Measurements from ENCODE around the gene ULK2.

DNA sequence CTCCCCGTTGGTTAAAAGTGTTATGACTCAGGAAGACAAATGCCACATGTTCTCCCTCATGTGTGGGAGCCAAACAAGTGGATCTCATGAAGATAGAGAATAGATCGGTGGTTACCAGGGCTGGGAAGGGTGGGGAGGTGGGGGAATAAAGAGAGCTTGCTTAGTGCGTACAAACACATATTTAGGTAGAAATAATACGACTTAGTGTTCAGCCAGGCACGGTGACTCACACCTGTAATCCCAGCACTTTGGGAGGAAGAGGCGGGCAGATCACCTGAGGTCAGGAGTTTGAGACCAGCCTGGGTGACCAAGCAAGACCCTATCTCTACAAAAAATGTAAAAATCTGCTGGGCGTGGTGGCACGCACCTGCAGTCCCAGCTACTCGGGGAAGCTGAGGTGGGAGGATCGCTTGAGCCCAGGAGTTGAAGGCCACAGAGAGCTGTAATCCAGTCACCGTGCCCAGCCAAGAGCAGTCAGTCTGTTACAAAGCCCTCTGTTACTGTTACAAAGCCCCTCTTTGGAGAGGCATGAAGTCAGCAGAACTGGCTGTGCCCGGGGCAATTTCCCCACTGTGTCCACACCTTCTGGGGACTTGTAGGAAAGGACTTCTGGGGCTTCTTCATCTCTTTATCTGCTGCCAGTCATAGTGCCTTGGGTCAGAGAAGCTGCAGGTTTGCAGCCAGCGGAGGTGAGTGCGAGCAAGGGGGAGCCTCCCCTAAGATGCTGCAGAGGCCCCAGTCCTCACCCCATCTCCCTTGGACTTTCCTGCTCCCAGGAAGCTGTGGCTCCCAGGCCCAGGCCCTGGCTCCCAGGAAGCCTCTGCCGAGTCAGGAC, 115.3 kb downstream of the ULK2 start:
- TF ChIP-seq EZH2 (IDR thresholded peaks at IDR 0.05; ENCODE audit: insufficient read depth, poor library complexity, severe bottlenecking) (no peak), EZH2phosphoT487 (IDR thresholded peaks at IDR 0.05; ENCODE audit: insufficient read depth, low read depth) (no peak)
